Colonic mucosa (tissue), 4 donors: ENCODE data around the gene SLC25A29. TPM values are rescaled to one million over a fixed set of nuclear protein-coding genes. Genes with fewer than 3 reads are reported as not detected.

Experiments
- DNase-seq: peaks from one replicate; pipeline ENCODE4 v3.0.0-alpha.2; 2020
- H3K27ac ChIP-seq: fragments of 200-600 bp; one replicate; pipeline ENCODE4 v1.8.0; 2021
- H3K27me3 ChIP-seq: fragments of 200-600 bp; one replicate; pipeline ENCODE4 v1.8.0; 2021
- H3K36me3 ChIP-seq: fragments of 200-600 bp; one replicate; pipeline ENCODE4 v1.8.0; 2021
- H3K4me1 ChIP-seq: fragments of 200-600 bp; one replicate; pipeline ENCODE4 v1.8.0; 2021; ENCODE audit warnings: mild to moderate bottlenecking
- H3K4me3 ChIP-seq: fragments of 200-600 bp; one replicate; pipeline ENCODE4 v1.8.0; 2021
- H3K9ac ChIP-seq, 2 donors: one replicate each; pipeline ENCODE4 v1.7.0; 2013; ENCODE audit warnings: control low read depth in 2 of 2, low read depth in 2 of 2, low read length in 2 of 2
- H3K9me3 ChIP-seq: fragments of 200-600 bp; one replicate; pipeline ENCODE4 v1.8.0; 2021
- intact Hi-C: fragments of 100-400 bp; cut with DNase I; formaldehyde crosslinking; loops from one replicate; pipeline ENCODE4 v1.14.1; 2022
- total RNA-seq, 2 donors: library from RNA; stranded (reverse); fragmentation: NEBNext Ultra II Directional in 1 of 2; extraction: Animal tissue kit (Norgen Biotek cat#: 25700) in 1 of 2; gene quantifications; one replicate each; pipeline ENCODE4 v1.2.1, GENCODE V29; 2021
- TF ChIP-seq, protein P1 (sequence below): fragments of 200-600 bp; IDR thresholded peaks from one replicate; pipeline ENCODE4 v1.8.0; 2022; ENCODE audit warnings: antibody characterized with exemption, mild to moderate bottlenecking
- donor health status: healthy.
- donor health status: DM: no; HTN: no; CAD: no.
- donor health status: DM: no; HTN: no; CAD: no.

SLC25A29 gene
- total RNA-seq, 2 donors from 2014 or later = 28.6 to 34.8 TPM

DNA sequence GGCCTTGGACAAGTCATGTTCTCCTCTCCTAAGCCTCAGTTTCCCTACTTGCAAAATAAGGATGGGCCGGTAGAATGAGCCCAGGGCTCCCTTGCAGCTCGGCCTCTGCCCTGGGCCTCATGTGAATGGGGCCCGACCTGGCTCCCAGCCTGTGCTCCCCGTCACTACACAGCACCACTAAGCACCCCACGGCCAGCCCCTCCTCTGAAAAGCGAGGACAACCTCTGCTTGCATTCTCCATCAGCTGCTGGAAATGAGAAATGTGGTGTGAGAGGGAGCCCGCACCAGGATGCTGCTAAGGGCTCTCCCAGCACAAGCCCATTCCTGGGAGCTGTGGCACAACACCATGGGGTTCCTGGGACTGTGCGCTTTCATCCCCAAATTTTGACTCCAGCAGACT is 27.1 kb upstream of the SLC25A29 start:
- TF ChIP-seq, protein P1, sequence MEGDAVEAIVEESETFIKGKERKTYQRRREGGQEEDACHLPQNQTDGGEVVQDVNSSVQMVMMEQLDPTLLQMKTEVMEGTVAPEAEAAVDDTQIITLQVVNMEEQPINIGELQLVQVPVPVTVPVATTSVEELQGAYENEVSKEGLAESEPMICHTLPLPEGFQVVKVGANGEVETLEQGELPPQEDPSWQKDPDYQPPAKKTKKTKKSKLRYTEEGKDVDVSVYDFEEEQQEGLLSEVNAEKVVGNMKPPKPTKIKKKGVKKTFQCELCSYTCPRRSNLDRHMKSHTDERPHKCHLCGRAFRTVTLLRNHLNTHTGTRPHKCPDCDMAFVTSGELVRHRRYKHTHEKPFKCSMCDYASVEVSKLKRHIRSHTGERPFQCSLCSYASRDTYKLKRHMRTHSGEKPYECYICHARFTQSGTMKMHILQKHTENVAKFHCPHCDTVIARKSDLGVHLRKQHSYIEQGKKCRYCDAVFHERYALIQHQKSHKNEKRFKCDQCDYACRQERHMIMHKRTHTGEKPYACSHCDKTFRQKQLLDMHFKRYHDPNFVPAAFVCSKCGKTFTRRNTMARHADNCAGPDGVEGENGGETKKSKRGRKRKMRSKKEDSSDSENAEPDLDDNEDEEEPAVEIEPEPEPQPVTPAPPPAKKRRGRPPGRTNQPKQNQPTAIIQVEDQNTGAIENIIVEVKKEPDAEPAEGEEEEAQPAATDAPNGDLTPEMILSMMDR = no peak
- Histone ChIP-seq H3K9ac (no peak overlapping the region), H3K9me3 (no peaks in the 10 kb centered on the region), H3K27me3 (no peaks in the 10 kb centered on the region), H3K4me3 (no peak overlapping the region), H3K36me3 (no peaks in the 10 kb centered on the region), H3K4me1 (no peaks in the 10 kb centered on the region), H3K27ac (no peak overlapping the region)
- intact Hi-C loops = no loop called here
- DNase-seq = no peak

DNA sequence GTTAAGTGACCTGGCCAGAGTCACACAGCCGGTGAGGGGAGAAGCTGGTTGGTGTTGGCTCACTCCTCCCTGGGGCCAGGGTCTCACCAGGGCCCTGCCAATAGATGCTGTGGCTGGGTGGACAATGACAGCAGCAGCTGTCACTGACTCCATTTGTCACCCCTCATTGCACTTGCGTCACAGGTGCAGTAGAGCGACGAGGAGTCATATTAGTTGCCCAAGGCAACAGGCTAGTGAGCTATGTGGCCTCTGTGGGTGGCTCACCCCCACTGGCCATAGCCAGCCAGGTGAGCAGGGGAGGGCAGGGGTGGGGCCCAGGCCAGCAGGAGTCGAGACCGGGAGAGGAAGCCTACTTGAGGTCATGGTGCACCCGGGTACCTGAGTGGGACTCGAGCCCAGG is 26.6 kb upstream of the SLC25A29 start:
- no peaks in the 10 kb centered on the region for H3K27me3 ChIP-seq
- no peaks in the 10 kb centered on the region for H3K4me1 ChIP-seq
- H3K36me3 ChIP-seq = no peaks in the 10 kb centered on the region
- DNase-seq = no peak
- no peak overlapping the region for H3K9ac ChIP-seq
- TF ChIP-seq, protein P1 = no peak
- no peaks in the 10 kb centered on the region for H3K9me3 ChIP-seq
- H3K27ac ChIP-seq = no peak overlapping the region
- intact Hi-C loops = no loop called here
- no peak overlapping the region for H3K4me3 ChIP-seq

DNA sequence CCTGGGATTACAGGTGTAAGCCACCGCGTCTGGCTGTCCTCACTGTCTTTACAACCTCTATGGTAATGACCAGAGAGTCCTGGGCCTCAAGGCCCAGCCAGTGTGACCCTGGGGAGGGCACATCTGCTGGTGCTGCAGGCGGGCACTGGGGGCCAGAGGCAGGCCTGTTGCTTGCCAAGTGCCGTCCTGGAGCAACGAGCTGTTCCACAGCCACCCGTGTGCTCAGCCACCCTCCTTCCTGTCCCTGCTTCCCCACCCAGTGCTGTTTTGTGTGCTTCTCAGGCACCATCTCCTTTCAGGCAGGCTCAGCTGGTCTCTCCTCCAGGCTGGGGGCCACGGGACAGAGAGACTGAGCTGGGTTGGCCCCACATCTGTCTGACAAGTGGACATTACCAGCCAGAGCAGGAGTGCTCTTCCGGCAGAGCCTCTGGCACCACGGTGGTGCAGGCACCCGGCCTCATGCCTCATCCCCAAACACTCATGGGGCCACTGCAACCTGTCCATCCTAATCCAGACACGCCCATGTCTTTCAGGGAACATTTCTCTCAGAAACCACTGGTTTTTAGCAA is 25.9 kb upstream of the SLC25A29 start:
- TF ChIP-seq, protein P1 = no peak
- H3K4me3 ChIP-seq = no peak overlapping the region
- H3K27ac ChIP-seq = no peak overlapping the region
- H3K36me3 ChIP-seq = no peaks in the 10 kb centered on the region
- no peaks in the 10 kb centered on the region for H3K27me3 ChIP-seq
- H3K9ac ChIP-seq = no peak overlapping the region
- H3K4me1 ChIP-seq = no peaks in the 10 kb centered on the region
- DNase-seq = no peak
- no peaks in the 10 kb centered on the region for H3K9me3 ChIP-seq
- intact Hi-C loops = no loop called here

DNA sequence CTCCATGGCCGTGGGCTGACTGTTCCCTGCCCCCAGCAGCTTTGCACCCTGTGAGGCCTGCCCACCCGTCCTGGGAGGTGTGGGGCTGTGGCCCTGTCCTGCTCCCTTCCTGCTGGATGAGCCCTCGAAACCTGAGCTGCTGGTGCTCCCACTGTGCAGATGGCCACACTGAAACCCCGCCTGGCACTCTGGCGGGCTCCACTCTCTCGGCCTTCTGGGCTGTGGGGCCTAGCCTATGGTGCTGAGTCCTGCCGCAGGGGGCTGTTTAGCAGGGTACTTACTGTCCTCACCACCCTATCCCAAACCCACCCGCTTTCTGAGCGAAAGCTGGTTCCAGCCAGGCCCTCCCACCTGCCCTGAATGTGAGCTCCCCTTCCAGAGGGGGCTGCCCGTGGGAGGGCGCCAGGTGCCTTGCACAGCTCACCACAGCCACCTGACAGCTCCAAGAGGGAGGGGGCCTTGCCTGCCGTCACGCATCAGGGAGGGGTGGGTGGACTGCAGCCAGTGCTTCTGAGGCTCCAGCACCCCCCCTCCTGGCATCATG is 24.2 kb upstream of the SLC25A29 start:
- H3K36me3 ChIP-seq = no peaks in the 10 kb centered on the region
- DNase-seq = no peak
- H3K4me3 ChIP-seq = no peak overlapping the region
- H3K27me3 ChIP-seq = no peaks in the 10 kb centered on the region
- H3K9ac ChIP-seq = no peak overlapping the region
- intact Hi-C loops = no loop called here
- no peaks in the 10 kb centered on the region for H3K9me3 ChIP-seq
- H3K4me1 ChIP-seq = no peaks in the 10 kb centered on the region
- no peak overlapping the region for H3K27ac ChIP-seq
- TF ChIP-seq, protein P1 = no peak

DNA sequence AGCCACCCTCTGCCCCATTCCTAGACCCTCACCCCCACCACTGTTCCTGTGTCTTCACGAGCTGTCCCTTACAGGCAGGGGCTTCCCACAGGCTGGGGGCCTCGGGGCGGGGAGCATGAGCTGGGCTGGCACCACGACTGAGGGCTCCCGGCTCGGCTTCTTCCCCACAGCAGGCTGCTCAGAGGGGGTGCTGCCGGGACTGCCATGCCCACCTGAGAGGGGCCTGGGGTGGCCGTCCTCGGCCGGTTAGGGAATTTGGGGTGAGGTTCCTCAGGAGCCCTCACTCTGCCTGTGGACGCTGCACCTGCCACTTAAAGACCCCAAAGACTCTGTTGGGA is 23.7 kb upstream of the SLC25A29 start:
- H3K9me3 ChIP-seq = no peaks in the 10 kb centered on the region
- no peaks in the 10 kb centered on the region for H3K27me3 ChIP-seq
- no peak for DNase-seq
- H3K4me1 ChIP-seq = no peaks in the 10 kb centered on the region
- TF ChIP-seq, protein P1 = no peak
- H3K9ac ChIP-seq = no peak overlapping the region
- H3K36me3 ChIP-seq = no peaks in the 10 kb centered on the region
- intact Hi-C loops = no loop called here
- no peak overlapping the region for H3K27ac ChIP-seq
- no peak overlapping the region for H3K4me3 ChIP-seq
